ENCODE data around the gene TOR3A. TPM values are rescaled to one million over a fixed set of nuclear protein-coding genes. Genes with fewer than 3 reads are reported as not detected.
A peak's percentile ranks its signal among the peaks of the same experiment; 100 is the strongest.

TOR3A gene
- total and polyA plus RNA-seq, 7 donors, result 8.3 to 53.5 (median 38.8) TPM

- Histone ChIP-seq H3K36me3 (peaks cover 17 to 72% (median 21%) of the 10 kb centered on the region in 4 donors), H3K4me1 (peaks cover 0 to 23% (median 9%) of the 10 kb centered on the region in 4 donors), H3K27me3 (no peaks in the 10 kb centered on the region), H3K27ac (peak overlapping the region in 1 of 4 donors; percentile 28), H3K4me3 (no peak overlapping the region), H3K9me3 (no peaks in the 10 kb centered on the region)
- 93 to 96% methylated on average over 4 of the region's 4 CpGs for WGBS, 2 donors
- TF ChIP-seq CTCF (IDR thresholded peaks at IDR 0.05), result no peak
- intact Hi-C loops (cut with DNase I), result no loop called here
- no peak for DNase-seq
Observed at GRCh38 chr1:179095377-179095776, 13.5 kb downstream of the TOR3A start.

GRCh38 chr1:179095924-179096323 lies 14.1 kb downstream of the TOR3A start:
- WGBS, 2 donors, result 80 to 93% methylated on average over 3 of the region's 3 CpGs
- DNase-seq, result no peak
- peaks cover 0 to 18% (median 9%) of the 10 kb centered on the region in 4 donors for H3K4me1 ChIP-seq
- no peaks in the 10 kb centered on the region for H3K9me3 ChIP-seq
- no peak overlapping the region for H3K4me3 ChIP-seq
- H3K27me3 ChIP-seq, result no peaks in the 10 kb centered on the region
- H3K27ac ChIP-seq, result peak overlapping the region in 1 of 4 donors; percentile 28
- intact Hi-C loops (cut with DNase I), result no loop called here
- TF ChIP-seq POLR2AphosphoS5 (IDR thresholded peaks at IDR 0.05) (no peak), EP300 (IDR thresholded peaks at IDR 0.05) (no peak), CTCF (IDR thresholded peaks at IDR 0.05) (no peak), POLR2A (IDR thresholded peaks at IDR 0.05) (no peak)
- peaks cover 17 to 71% (median 21%) of the 10 kb centered on the region in 4 donors for H3K36me3 ChIP-seq

- no peaks in the 10 kb centered on the region for H3K9me3 ChIP-seq
- H3K36me3 ChIP-seq, result peaks cover 4 to 33% (median 8%) of the 10 kb centered on the region in 4 donors
- 85 to 89% methylated on average over 4 of the region's 4 CpGs for WGBS, 2 donors
- no peaks in the 10 kb centered on the region for H3K27me3 ChIP-seq
- peak; percentile 9 for DNase-seq
- no peak for TF ChIP-seq POLR2A (IDR thresholded peaks at IDR 0.05)
- no peak for TF ChIP-seq POLR2AphosphoS5 (IDR thresholded peaks at IDR 0.05)
- no peak for TF ChIP-seq EP300 (IDR thresholded peaks at IDR 0.05)
- TF ChIP-seq CTCF (IDR thresholded peaks at IDR 0.05), result no peak
- no peak overlapping the region for H3K27ac ChIP-seq
- intact Hi-C loops (cut with DNase I), result no loop called here
- H3K4me1 ChIP-seq, result peaks cover 0 to 9% (median 0%) of the 10 kb centered on the region in 4 donors
- H3K4me3 ChIP-seq, result no peak overlapping the region
Observed at GRCh38 chr1:179099891-179100290, 18.0 kb downstream of the TOR3A start.

- Histone ChIP-seq H3K36me3 (peaks cover 0 to 23% (median 4%) of the 10 kb centered on the region in 4 donors), H3K27me3 (no peaks in the 10 kb centered on the region), H3K4me1 (peaks cover 0 to 9% (median 0%) of the 10 kb centered on the region in 4 donors), H3K27ac (no peak overlapping the region), H3K4me3 (no peak overlapping the region), H3K9me3 (no peaks in the 10 kb centered on the region)
- 96 to 97% methylated on average over 4 of the region's 4 CpGs for WGBS, 2 donors
- DNase-seq, result peak; percentile 15
- intact Hi-C loops (cut with DNase I), result no loop called here
- TF ChIP-seq CTCF (IDR thresholded peaks at IDR 0.05), result no peak
- TF ChIP-seq POLR2A (IDR thresholded peaks at IDR 0.05), result no peak
- no peak for TF ChIP-seq POLR2AphosphoS5 (IDR thresholded peaks at IDR 0.05)
- TF ChIP-seq EP300 (IDR thresholded peaks at IDR 0.05), result no peak
Observed at GRCh38 chr1:179101566-179101965, 19.7 kb downstream of the TOR3A start.

- TF ChIP-seq CTCF (IDR thresholded peaks at IDR 0.05), result no peak
- no peak for TF ChIP-seq EP300 (IDR thresholded peaks at IDR 0.05)
- DNase-seq, result no peak
- WGBS, 2 donors, result 97% methylated on average over 1 of the region's 1 CpG
- no peaks in the 10 kb centered on the region for H3K27me3 ChIP-seq
- H3K27ac ChIP-seq, result no peak overlapping the region
- H3K4me3 ChIP-seq, result no peak overlapping the region
- intact Hi-C loops (cut with DNase I), result no loop called here
- H3K36me3 ChIP-seq, result peaks cover 0 to 31% (median 23%) of the 10 kb centered on the region in 4 donors
- no peaks in the 10 kb centered on the region for H3K9me3 ChIP-seq
- peaks cover 0 to 7% (median 0%) of the 10 kb centered on the region in 4 donors for H3K4me1 ChIP-seq
Observed at GRCh38 chr1:179103999-179104398, 22.1 kb downstream of the TOR3A start.
